ENCODE measurements around the gene SGTA.

GRCh38 chr19:2726160-2726855, 56.8 kb downstream of the SGTA start:
- TF ChIP-seq CTCF (IDR thresholded peaks at IDR 0.05; ENCODE audit: insufficient read depth, low read length, poor library complexity, severe bottlenecking) (no peak), EZH2phosphoT487 (conservative IDR thresholded peaks at IDR 0.05; ENCODE audit: low read length) (no peak)

Data from SU-DHL-6 (cell line).